Fibroblast of villous mesenchyme (primary cell): ENCODE results near the gene KRTAP20-3. TPM values are rescaled to one million over a fixed set of nuclear protein-coding genes. Genes with fewer than 3 reads are reported as not detected.

ENCODE experiments used
- DNase-seq: peaks from one replicate; pipeline ENCODE4 v3.0.0-alpha.2; 2010; ENCODE audit warnings: low read depth
- H3K4me3 ChIP-seq: 2 replicates; pipeline ENCODE4 v1.5.1; 2011; ENCODE audit warnings: low read depth, mild to moderate bottlenecking, low read length
- total RNA-seq: library from RNA; depleted of rRNA; stranded (reverse); fragments of >200 nt; gene quantifications from 2 replicates; pipeline ENCODE4 v1.2.3, GENCODE V29; 2012
- TF ChIP-seq, protein P1 (sequence below): IDR thresholded peaks from 2 replicates; pipeline ENCODE4 v1.5.1; 2012; ENCODE audit warnings: low read depth, mild to moderate bottlenecking, low read length; ENCODE audit not compliant: insufficient read depth

KRTAP20-3 gene
- not detected in 2 replicates for total RNA-seq

- no peak within 1 kb of the TSS for H3K4me3 ChIP-seq
- DNase-seq = no peak
- TF ChIP-seq, protein P1, sequence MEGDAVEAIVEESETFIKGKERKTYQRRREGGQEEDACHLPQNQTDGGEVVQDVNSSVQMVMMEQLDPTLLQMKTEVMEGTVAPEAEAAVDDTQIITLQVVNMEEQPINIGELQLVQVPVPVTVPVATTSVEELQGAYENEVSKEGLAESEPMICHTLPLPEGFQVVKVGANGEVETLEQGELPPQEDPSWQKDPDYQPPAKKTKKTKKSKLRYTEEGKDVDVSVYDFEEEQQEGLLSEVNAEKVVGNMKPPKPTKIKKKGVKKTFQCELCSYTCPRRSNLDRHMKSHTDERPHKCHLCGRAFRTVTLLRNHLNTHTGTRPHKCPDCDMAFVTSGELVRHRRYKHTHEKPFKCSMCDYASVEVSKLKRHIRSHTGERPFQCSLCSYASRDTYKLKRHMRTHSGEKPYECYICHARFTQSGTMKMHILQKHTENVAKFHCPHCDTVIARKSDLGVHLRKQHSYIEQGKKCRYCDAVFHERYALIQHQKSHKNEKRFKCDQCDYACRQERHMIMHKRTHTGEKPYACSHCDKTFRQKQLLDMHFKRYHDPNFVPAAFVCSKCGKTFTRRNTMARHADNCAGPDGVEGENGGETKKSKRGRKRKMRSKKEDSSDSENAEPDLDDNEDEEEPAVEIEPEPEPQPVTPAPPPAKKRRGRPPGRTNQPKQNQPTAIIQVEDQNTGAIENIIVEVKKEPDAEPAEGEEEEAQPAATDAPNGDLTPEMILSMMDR = no peak
Measured at GRCh38 chr21:30642564-30642963, at the start of gene KRTAP20-3. TSS of gene KRTAP20-3 (plus strand) at chr21:30642864.

- no peak for DNase-seq
- TF ChIP-seq, protein P1 = no peak
- H3K4me3 ChIP-seq = no peak within 1 kb of the TSS
Measured at GRCh38 chr21:30598802-30599201, 43.9 kb upstream of the KRTAP20-3 start, which contains the start of gene KRTAP6-2. TSS of gene KRTAP6-2 (minus strand) at chr21:30598902. CDS start at chr21:30598874, 28 bp downstream.

- TF ChIP-seq, protein P1 = no peak
- DNase-seq = no peak
- H3K4me3 ChIP-seq = no peak within 1 kb of the TSS
Measured at GRCh38 chr21:30600787-30601186, 41.9 kb upstream of the KRTAP20-3 start, which contains the start of gene KRTAP22-1. TSS of gene KRTAP22-1 (plus strand) at chr21:30601087.

DNA sequence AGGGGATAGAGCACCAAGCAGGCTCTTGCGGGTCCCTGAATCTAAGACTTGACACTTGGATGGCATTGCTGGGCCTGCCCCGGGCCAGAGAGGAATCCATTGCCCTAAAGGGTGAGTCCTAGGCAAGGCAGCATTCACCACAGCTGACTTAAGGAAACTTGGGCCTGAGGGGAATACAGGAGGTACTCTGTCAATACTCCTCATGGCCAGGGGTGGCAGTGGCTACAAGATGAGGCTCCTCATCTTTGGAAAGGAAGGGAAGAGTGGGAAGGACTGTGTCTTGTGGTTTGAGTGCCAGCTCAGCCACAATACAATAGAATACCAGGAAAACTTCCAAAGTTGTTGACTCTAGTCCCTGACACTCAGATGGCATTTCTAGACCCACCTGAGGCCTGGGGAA, 36.7 kb upstream of the KRTAP20-3 start:
- TF ChIP-seq, protein P1 = no peak
- no peak overlapping the region for H3K4me3 ChIP-seq
- DNase-seq = no peak

DNA sequence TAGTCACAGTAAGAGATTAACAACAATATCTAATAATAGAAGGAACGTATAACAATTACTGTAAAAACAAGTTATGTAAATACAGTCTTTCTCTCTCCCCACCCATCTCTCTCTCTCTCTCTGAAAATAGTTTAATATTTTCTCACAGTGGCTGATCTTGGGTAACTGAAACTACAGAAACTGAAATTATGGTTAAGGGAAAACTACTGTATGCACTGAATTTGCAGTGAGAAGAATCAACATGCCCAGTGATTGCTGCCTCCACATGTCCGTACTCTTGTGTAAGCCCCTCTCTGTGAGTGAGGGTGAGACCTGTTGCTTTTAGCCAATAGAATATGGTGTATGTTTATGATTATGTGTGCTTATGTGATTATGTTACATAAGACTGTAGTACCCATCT, 30.5 kb upstream of the KRTAP20-3 start:
- H3K4me3 ChIP-seq = no peak overlapping the region
- no peak for DNase-seq
- TF ChIP-seq, protein P1 = no peak

DNA sequence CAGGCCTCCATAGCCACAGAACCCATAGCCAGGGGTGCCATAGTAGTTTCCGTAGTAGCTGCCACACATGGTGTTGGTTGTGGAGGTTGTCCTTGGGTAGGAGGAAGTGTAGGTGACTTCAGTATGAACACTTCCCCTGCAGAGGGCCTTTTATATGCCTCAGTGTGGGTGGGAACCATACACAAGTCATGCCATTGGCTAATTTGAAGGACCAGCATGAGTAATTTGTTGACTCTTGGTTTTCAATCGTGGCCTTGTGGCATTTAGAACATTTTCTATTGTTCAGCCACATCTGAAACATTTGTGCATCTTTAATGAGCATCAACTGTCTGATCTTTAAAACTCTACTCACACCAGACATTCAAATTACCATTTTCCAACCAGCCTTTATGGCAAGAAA, 28.8 kb upstream of the KRTAP20-3 start, which contains the start of gene KRTAP6-1:
Gene KRTAP6-1, minus strand, starts transcription at position 95 of the 400 bp plus-strand sequence. Its CDS starts 26 bp downstream, at position 69.
- no peak for DNase-seq
- TF ChIP-seq, protein P1 = no peak

DNA sequence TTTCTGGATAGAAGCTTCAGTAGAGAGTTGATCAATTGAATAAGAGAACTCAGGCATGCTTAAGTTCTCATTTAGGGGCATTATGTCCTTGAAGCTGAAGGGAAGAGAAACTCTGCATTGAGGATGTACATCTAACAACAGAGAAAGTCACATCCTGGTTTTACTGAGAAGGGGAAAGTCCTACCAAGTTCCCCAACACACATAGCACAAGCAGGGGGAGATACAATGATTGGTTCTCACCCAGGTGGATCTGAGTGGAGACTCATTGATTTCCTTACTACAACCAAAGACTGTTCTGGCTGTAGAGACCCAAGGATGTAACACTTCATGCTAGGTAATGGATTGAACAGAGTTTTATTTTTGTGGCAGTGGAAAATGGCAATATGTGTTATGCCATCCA, 27.5 kb upstream of the KRTAP20-3 start:
- H3K4me3 ChIP-seq = no peak overlapping the region
- TF ChIP-seq, protein P1 = no peak
- DNase-seq = no peak

More for the DNA sequence above, 28.8 kb upstream of the KRTAP20-3 start, which contains the start of gene KRTAP6-1:
- H3K4me3 ChIP-seq = no peak within 1 kb of the TSS
